Lung (tissue), 12 donors: ENCODE data around the gene E2F2. TPM values are rescaled to one million over a fixed set of nuclear protein-coding genes. Genes with fewer than 3 reads are reported as not detected.

ENCODE experiments used
- ATAC-seq: fragments of 200-7000 bp; cut with Tn5 transposase; one replicate; pipeline ENCODE4 v1.9.1; 2020; ENCODE audit warnings: moderate number of reproducible peaks; ENCODE audit not compliant: insufficient read depth, low FRiP score
- DNase-seq, 3 donors: peaks; one replicate each; pipeline ENCODE4 v3.0.0-alpha.2; 2013 to 2017
- H3K27ac ChIP-seq, 2 donors: one replicate each; pipeline ENCODE4 v1.5.1; 2013; ENCODE audit warnings: mild to moderate bottlenecking in 2 of 2, moderate library complexity in 2 of 2, control low read depth in 1 of 2, inconsistent platforms in 1 of 2, low read depth in 1 of 2, low read length in 1 of 2
- H3K27me3 ChIP-seq, 3 donors: one replicate each; pipeline ENCODE4 v1.5.1; 2013; ENCODE audit warnings: low read length in 2 of 3; ENCODE audit not compliant: control insufficient read depth in 3 of 3, insufficient read depth in 3 of 3
- H3K36me3 ChIP-seq, 4 donors: one replicate each; pipeline ENCODE4 v1.5.1; 2013; ENCODE audit warnings: low read length in 4 of 4, mild to moderate bottlenecking in 1 of 4, moderate library complexity in 1 of 4; ENCODE audit not compliant: control insufficient read depth in 4 of 4, insufficient read depth in 4 of 4
- H3K4me1 ChIP-seq, 5 donors: one replicate each; pipeline ENCODE4 v1.5.1; 2013; ENCODE audit warnings: low read length in 5 of 5, mild to moderate bottlenecking in 2 of 5, moderate library complexity in 1 of 5; ENCODE audit not compliant: control insufficient read depth in 5 of 5, insufficient read depth in 5 of 5
- H3K4me3 ChIP-seq: one replicate; pipeline ENCODE4 v1.5.1; 2013; ENCODE audit warnings: mild to moderate bottlenecking, control low read depth, moderate library complexity
- H3K9ac ChIP-seq, 2 donors: one replicate each; pipeline ENCODE4 v1.5.1; 2013; ENCODE audit warnings: low read length in 2 of 2, control low read depth in 1 of 2; ENCODE audit not compliant: insufficient read depth in 1 of 2
- H3K9me3 ChIP-seq, 4 donors: one replicate each; pipeline ENCODE4 v1.5.1; 2013; ENCODE audit warnings: low read length in 3 of 4, mild to moderate bottlenecking in 1 of 4, moderate library complexity in 1 of 4; ENCODE audit not compliant: control insufficient read depth in 4 of 4, insufficient read depth in 3 of 4
- CTCF ChIP-seq: IDR thresholded peaks from 2 replicates; pipeline ENCODE4 v1.5.1; 2012; ENCODE audit warnings: mild to moderate bottlenecking; ENCODE audit errors: control extremely low read depth, extremely low read depth
- WGBS, 2 donors: extraction: QIAGEN DNeasy Blood & Tissue Kit; methylation state at CpG; one replicate each; pipeline ENCODE4 v1.1.7; 2013; 5-methylcytosine and 5-hydroxymethylcytosine counted together
- polyA plus RNA-seq, 2 donors: library from polyadenylated mRNA; stranded (reverse); fragments of 200-250 nt; gene quantifications; one replicate each; pipeline ENCODE4 v1.2.1, GENCODE V29; 2013
- total RNA-seq, 2 donors: library from RNA; depleted of rRNA in 1 of 2; stranded (reverse); fragments of >200 nt in 1 of 2; gene quantifications; one replicate each; pipeline ENCODE4 v1.2.1, GENCODE V29; 2014 to 2021
- donor health status: control.
- donor health status: control.
- donor health status: Bipolar disorder and iron deficiency.
- donor health status: healthy.
- donor health status: DM: yes; HTN: yes; CAD: no.

Gene E2F2
- total and polyA plus RNA-seq, 4 donors = 0.83 to 4.9 (median 1.5) TPM

- no peak for TF ChIP-seq CTCF
- Histone ChIP-seq H3K36me3 (no peaks in the 10 kb centered on the region), H3K4me3 (no peak overlapping the region), H3K9ac (no peak overlapping the region), H3K9me3 (no peaks in the 10 kb centered on the region), H3K27me3 (no peaks in the 10 kb centered on the region), H3K4me1 (peaks cover 0 to 22% (median 0%) of the 10 kb centered on the region in 5 donors), H3K27ac (peak overlapping the region in 1 of 2 donors; percentile 57)
- DNase-seq (no peak), ATAC-seq (no peak)
- 41 to 65% methylated on average over 6 of the region's 6 CpGs for WGBS, 2 donors
These were observed 2.4 kb upstream of the E2F2 start for GRCh38 chr1:23533246-23534023.

GRCh38 chr1:23531562-23532094 is 595 bp upstream of the E2F2 start:
- no peak overlapping the region for H3K27ac ChIP-seq
- DNase-seq = no peak

GRCh38 chr1:23530087-23530746 is 816 bp downstream of the E2F2 start:
- H3K4me1 ChIP-seq = peaks cover 0 to 29% (median 5%) of the 10 kb centered on the region in 5 donors
- 4 to 8% methylated on average over 22 of the region's 22 CpGs for WGBS, 2 donors
- no peaks in the 10 kb centered on the region for H3K36me3 ChIP-seq
- H3K9me3 ChIP-seq = no peaks in the 10 kb centered on the region
- TF ChIP-seq CTCF = no peak
- ATAC-seq (no peak), DNase-seq (no peak)
- no peak overlapping the region for H3K27ac ChIP-seq
- H3K4me3 ChIP-seq = peak overlapping the region; percentile 17
- H3K9ac ChIP-seq = no peak overlapping the region
- no peaks in the 10 kb centered on the region for H3K27me3 ChIP-seq

More at GRCh38 chr1:23531562-23532094, 595 bp upstream of the E2F2 start:
- Histone ChIP-seq H3K9me3 (no peaks in the 10 kb centered on the region), H3K27me3 (no peaks in the 10 kb centered on the region), H3K4me1 (peaks cover 0 to 29% (median 0%) of the 10 kb centered on the region in 5 donors), H3K9ac (no peak overlapping the region), H3K4me3 (no peak overlapping the region), H3K36me3 (no peaks in the 10 kb centered on the region)
- ATAC-seq = no peak
- TF ChIP-seq CTCF = no peak
- 43 to 48% methylated on average over 5 of the region's 5 CpGs for WGBS, 2 donors
